K562 (cell line): ENCODE data around the gene TRDN.

Experiments
- NFE2L1 ChIP-seq: fragments of 450-650 bp; IDR thresholded peaks from 2 replicates; pipeline ENCODE4 v1.6.1; 2016; ENCODE audit warnings: missing genetic modification characterization, low read depth, mild to moderate bottlenecking, missing compliant biosample characterization, moderate library complexity, borderline replicate concordance
- NFYB ChIP-seq: IDR thresholded peaks from 2 replicates; pipeline ENCODE4 v1.6.1; 2011; ENCODE audit warnings: mild to moderate bottlenecking, moderate library complexity; ENCODE audit not compliant: insufficient read length; ENCODE audit errors: extremely low read depth
- ZNF23 ChIP-seq: fragments of 250-450 bp; sonication (Bioruptor Pico); IDR thresholded peaks from 2 replicates; pipeline ENCODE4 v1.4.0; 2020; ENCODE audit warnings: mild to moderate bottlenecking

DNA sequence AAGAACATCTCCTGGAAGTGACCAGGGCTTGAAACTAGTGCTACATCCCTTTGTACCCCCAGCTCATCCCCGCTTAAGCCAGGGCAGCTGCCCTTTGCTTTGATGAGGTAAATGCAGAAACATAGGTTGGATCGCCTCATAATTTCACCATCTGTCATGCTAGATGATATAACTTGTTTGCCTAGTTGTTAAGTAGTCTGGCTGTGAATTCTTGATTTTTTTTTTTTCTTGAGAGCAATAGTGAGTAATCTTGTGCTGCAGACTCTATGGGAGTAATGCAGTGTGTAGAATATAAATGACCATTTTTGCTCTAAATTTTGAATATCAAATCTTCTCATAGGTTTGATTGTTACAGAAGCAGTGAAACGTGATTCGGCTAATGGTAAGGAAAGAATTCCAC, 4.1 kb downstream of the TRDN start:
- TF ChIP-seq NFE2L1 (tag) (no peak), ZNF23 (no peak), NFYB (no peak)
